HG03045 (cell line): ENCODE results near the gene ZNF268.
"Not testable (repeated sequence)": the region's sequence is repeated elsewhere in the genome, so short reads cannot be mapped to it uniquely, and the experiment has no call there.

Experiments
- ATAC-seq: cut with Tn5 transposase; IDR thresholded peaks from one replicate; pipeline ENCODE4 v1.9.1; 2021; ENCODE audit warnings: mild to moderate bottlenecking, moderate library complexity; ENCODE audit not compliant: unreplicated experiment

ZNF268 gene

GRCh38 chr12:133226690-133227089 is 45.4 kb downstream of the ZNF268 start:
- no peak for ATAC-seq

GRCh38 chr12:133227281-133227852 is 46.1 kb downstream of the ZNF268 start:
- ATAC-seq = no peak

- no peak for ATAC-seq
Measured at GRCh38 chr12:133231001-133231400, 49.7 kb downstream of the ZNF268 start.

GRCh38 chr12:133233006-133233405 is 51.7 kb downstream of the ZNF268 start:
- no peak for ATAC-seq

- ATAC-seq = no peak
Measured at GRCh38 chr12:133233993-133234564, 52.8 kb downstream of the ZNF268 start.

GRCh38 chr12:133234971-133235370 is 53.7 kb downstream of the ZNF268 start:
- no peak for ATAC-seq

GRCh38 chr12:133235401-133236112 is 54.3 kb downstream of the ZNF268 start, which contains the start of gene ANHX:
TSS of gene ANHX (minus strand) at chr12:133235877. CDS start at chr12:133234356, 1,521 bp downstream.
- no peak for ATAC-seq

GRCh38 chr12:133236144-133236543 is 54.8 kb downstream of the ZNF268 start:
- ATAC-seq = no peak

GRCh38 chr12:133236556-133236955 is 55.3 kb downstream of the ZNF268 start:
- no peak for ATAC-seq

- no peak for ATAC-seq
Measured at GRCh38 chr12:133251732-133252131, 70.4 kb downstream of the ZNF268 start.

- ATAC-seq = not testable (repeated sequence)
Measured at GRCh38 chr12:133255833-133256232, 74.5 kb downstream of the ZNF268 start.

- no peak for ATAC-seq
Measured at GRCh38 chr12:133256321-133256720, 75.0 kb downstream of the ZNF268 start.

GRCh38 chr12:133264173-133264572 is 82.9 kb downstream of the ZNF268 start:
- ATAC-seq = no peak
